Measurements from ENCODE around the gene CYP8B1. TPM values are rescaled to one million over a fixed set of nuclear protein-coding genes. Genes with fewer than 3 reads are reported as not detected.

CYP8B1 gene
- polyA plus RNA-seq, 2 donors, result not detected

- Histone ChIP-seq H3K4me3 (ENCODE audit: low read depth in 1 of 2, low read length in 2 of 2) (no peak overlapping the region), H3K27ac (ENCODE audit: low read depth in 2 of 2, low read length in 1 of 2) (no peak overlapping the region), H3K27me3 (ENCODE audit: control insufficient read depth in 1 of 2, insufficient read depth in 2 of 2, low read length in 2 of 2) (no peaks in the 10 kb centered on the region), H3K9me3 (ENCODE audit: control insufficient read depth in 2 of 2, insufficient read depth in 1 of 2, low read depth in 1 of 2, low read length in 1 of 2) (no peaks in the 10 kb centered on the region), H3K4me1 (ENCODE audit: control insufficient read depth in 2 of 2, insufficient read depth in 2 of 2, low read length in 1 of 2) (peaks cover 0 to 10% of the 10 kb centered on the region in 2 donors), H3K36me3 (ENCODE audit: control insufficient read depth in 2 of 2, insufficient read depth in 2 of 2, low read length in 1 of 2) (no peaks in the 10 kb centered on the region)
- WGBS, 2 donors, result 92 to 100% methylated on average over 1 of the region's 1 CpG
These were observed 28.4 kb upstream of the CYP8B1 start for GRCh38 chr3:42904076-42904475.

- no peaks in the 10 kb centered on the region for H3K36me3 ChIP-seq (ENCODE audit: control insufficient read depth in 2 of 2, insufficient read depth in 2 of 2, low read length in 1 of 2)
- H3K27ac ChIP-seq (ENCODE audit: low read depth in 2 of 2, low read length in 1 of 2), result peak overlapping the region in 1 of 2 donors; percentile 40
- no peaks in the 10 kb centered on the region for H3K27me3 ChIP-seq (ENCODE audit: control insufficient read depth in 1 of 2, insufficient read depth in 2 of 2, low read length in 2 of 2)
- no peaks in the 10 kb centered on the region for H3K9me3 ChIP-seq (ENCODE audit: control insufficient read depth in 2 of 2, insufficient read depth in 1 of 2, low read depth in 1 of 2, low read length in 1 of 2)
- H3K4me1 ChIP-seq (ENCODE audit: control insufficient read depth in 2 of 2, insufficient read depth in 2 of 2, low read length in 1 of 2), result peaks cover 0 to 9% of the 10 kb centered on the region in 2 donors
- H3K4me3 ChIP-seq (ENCODE audit: low read depth in 1 of 2, low read length in 2 of 2), result no peak overlapping the region
- 89 to 95% methylated on average over 2 of the region's 2 CpGs for WGBS, 2 donors
These were observed 26.6 kb upstream of the CYP8B1 start for GRCh38 chr3:42902257-42902656.

GRCh38 chr3:42901073-42901415, 25.4 kb upstream of the CYP8B1 start:
- H3K4me3 ChIP-seq (ENCODE audit: low read depth in 1 of 2, low read length in 2 of 2), result no peak overlapping the region
- WGBS, 2 donors, result 57 to 68% methylated on average over 3 of the region's 3 CpGs
- no peaks in the 10 kb centered on the region for H3K9me3 ChIP-seq (ENCODE audit: control insufficient read depth in 2 of 2, insufficient read depth in 1 of 2, low read depth in 1 of 2, low read length in 1 of 2)
- no peaks in the 10 kb centered on the region for H3K27me3 ChIP-seq (ENCODE audit: control insufficient read depth in 1 of 2, insufficient read depth in 2 of 2, low read length in 2 of 2)
- peak overlapping the region; percentile 46 to 53 for H3K27ac ChIP-seq (ENCODE audit: low read depth in 2 of 2, low read length in 1 of 2)
- no peaks in the 10 kb centered on the region for H3K36me3 ChIP-seq (ENCODE audit: control insufficient read depth in 2 of 2, insufficient read depth in 2 of 2, low read length in 1 of 2)
- H3K4me1 ChIP-seq (ENCODE audit: control insufficient read depth in 2 of 2, insufficient read depth in 2 of 2, low read length in 1 of 2), result peaks cover 0 to 3% of the 10 kb centered on the region in 2 donors

GRCh38 chr3:42900226-42901072, 24.8 kb upstream of the CYP8B1 start:
- peak overlapping the region; percentile 74 to 86 for H3K27ac ChIP-seq (ENCODE audit: low read depth in 2 of 2, low read length in 1 of 2)

GRCh38 chr3:42898896-42899675, 23.4 kb upstream of the CYP8B1 start:
- no peaks in the 10 kb centered on the region for H3K36me3 ChIP-seq (ENCODE audit: control insufficient read depth in 2 of 2, insufficient read depth in 2 of 2, low read length in 1 of 2)
- H3K27ac ChIP-seq (ENCODE audit: low read depth in 2 of 2, low read length in 1 of 2), result peak overlapping the region; percentile 0 to 42
- H3K9me3 ChIP-seq (ENCODE audit: control insufficient read depth in 2 of 2, insufficient read depth in 1 of 2, low read depth in 1 of 2, low read length in 1 of 2), result no peaks in the 10 kb centered on the region
- H3K4me1 ChIP-seq (ENCODE audit: control insufficient read depth in 2 of 2, insufficient read depth in 2 of 2, low read length in 1 of 2), result peaks cover 0 to 3% of the 10 kb centered on the region in 2 donors
- H3K4me3 ChIP-seq (ENCODE audit: low read depth in 1 of 2, low read length in 2 of 2), result no peak overlapping the region
- no peaks in the 10 kb centered on the region for H3K27me3 ChIP-seq (ENCODE audit: control insufficient read depth in 1 of 2, insufficient read depth in 2 of 2, low read length in 2 of 2)

More at GRCh38 chr3:42900226-42901072, 24.8 kb upstream of the CYP8B1 start:
- Histone ChIP-seq H3K4me3 (ENCODE audit: low read depth in 1 of 2, low read length in 2 of 2) (peak overlapping the region in 1 of 2 donors; percentile 11), H3K9me3 (ENCODE audit: control insufficient read depth in 2 of 2, insufficient read depth in 1 of 2, low read depth in 1 of 2, low read length in 1 of 2) (no peaks in the 10 kb centered on the region), H3K36me3 (ENCODE audit: control insufficient read depth in 2 of 2, insufficient read depth in 2 of 2, low read length in 1 of 2) (no peaks in the 10 kb centered on the region), H3K4me1 (ENCODE audit: control insufficient read depth in 2 of 2, insufficient read depth in 2 of 2, low read length in 1 of 2) (peaks cover 0 to 3% of the 10 kb centered on the region in 2 donors), H3K27me3 (ENCODE audit: control insufficient read depth in 1 of 2, insufficient read depth in 2 of 2, low read length in 2 of 2) (no peaks in the 10 kb centered on the region)
- 71 to 73% methylated on average over 8 of the region's 8 CpGs for WGBS, 2 donors

- Histone ChIP-seq H3K36me3 (ENCODE audit: control insufficient read depth in 2 of 2, insufficient read depth in 2 of 2, low read length in 1 of 2) (no peaks in the 10 kb centered on the region), H3K9me3 (ENCODE audit: control insufficient read depth in 2 of 2, insufficient read depth in 1 of 2, low read depth in 1 of 2, low read length in 1 of 2) (no peaks in the 10 kb centered on the region), H3K27me3 (ENCODE audit: control insufficient read depth in 1 of 2, insufficient read depth in 2 of 2, low read length in 2 of 2) (no peaks in the 10 kb centered on the region), H3K27ac (ENCODE audit: low read depth in 2 of 2, low read length in 1 of 2) (no peak overlapping the region), H3K4me3 (ENCODE audit: low read depth in 1 of 2, low read length in 2 of 2) (no peak overlapping the region), H3K4me1 (ENCODE audit: control insufficient read depth in 2 of 2, insufficient read depth in 2 of 2, low read length in 1 of 2) (peaks cover 0 to 3% of the 10 kb centered on the region in 2 donors)
These were observed 19.8 kb upstream of the CYP8B1 start for GRCh38 chr3:42895580-42895868.

GRCh38 chr3:42894698-42895579, 19.3 kb upstream of the CYP8B1 start:
- 55 to 66% methylated on average over 3 of the region's 3 CpGs for whole genome bisulfite sequencing, 2 donors
- Histone ChIP-seq H3K4me1 (ENCODE audit: control insufficient read depth in 2 of 2, insufficient read depth in 2 of 2, low read length in 1 of 2) (peaks cover 0 to 2% of the 10 kb centered on the region in 2 donors), H3K36me3 (ENCODE audit: control insufficient read depth in 2 of 2, insufficient read depth in 2 of 2, low read length in 1 of 2) (no peaks in the 10 kb centered on the region), H3K9me3 (ENCODE audit: control insufficient read depth in 2 of 2, insufficient read depth in 1 of 2, low read depth in 1 of 2, low read length in 1 of 2) (no peaks in the 10 kb centered on the region), H3K27ac (ENCODE audit: low read depth in 2 of 2, low read length in 1 of 2) (no peak overlapping the region), H3K4me3 (ENCODE audit: low read depth in 1 of 2, low read length in 2 of 2) (no peak overlapping the region), H3K27me3 (ENCODE audit: control insufficient read depth in 1 of 2, insufficient read depth in 2 of 2, low read length in 2 of 2) (no peaks in the 10 kb centered on the region)

GRCh38 chr3:42892807-42893206, 17.1 kb upstream of the CYP8B1 start:
- no peaks in the 10 kb centered on the region for H3K27me3 ChIP-seq (ENCODE audit: control insufficient read depth in 1 of 2, insufficient read depth in 2 of 2, low read length in 2 of 2)
- no peak overlapping the region for H3K27ac ChIP-seq (ENCODE audit: low read depth in 2 of 2, low read length in 1 of 2)
- no peaks in the 10 kb centered on the region for H3K9me3 ChIP-seq (ENCODE audit: control insufficient read depth in 2 of 2, insufficient read depth in 1 of 2, low read depth in 1 of 2, low read length in 1 of 2)
- no peaks in the 10 kb centered on the region for H3K4me1 ChIP-seq (ENCODE audit: control insufficient read depth in 2 of 2, insufficient read depth in 2 of 2, low read length in 1 of 2)
- no peak overlapping the region for H3K4me3 ChIP-seq (ENCODE audit: low read depth in 1 of 2, low read length in 2 of 2)
- H3K36me3 ChIP-seq (ENCODE audit: control insufficient read depth in 2 of 2, insufficient read depth in 2 of 2, low read length in 1 of 2), result no peaks in the 10 kb centered on the region
- WGBS, 2 donors, result 90 to 91% methylated on average over 1 of the region's 1 CpG

GRCh38 chr3:42892169-42892568, 16.5 kb upstream of the CYP8B1 start:
- 80 to 86% methylated on average over 1 of the region's 1 CpG for WGBS, 2 donors
- H3K4me1 ChIP-seq (ENCODE audit: control insufficient read depth in 2 of 2, insufficient read depth in 2 of 2, low read length in 1 of 2), result no peaks in the 10 kb centered on the region
- H3K36me3 ChIP-seq (ENCODE audit: control insufficient read depth in 2 of 2, insufficient read depth in 2 of 2, low read length in 1 of 2), result no peaks in the 10 kb centered on the region
- H3K27me3 ChIP-seq (ENCODE audit: control insufficient read depth in 1 of 2, insufficient read depth in 2 of 2, low read length in 2 of 2), result no peaks in the 10 kb centered on the region
- no peak overlapping the region for H3K4me3 ChIP-seq (ENCODE audit: low read depth in 1 of 2, low read length in 2 of 2)
- no peak overlapping the region for H3K27ac ChIP-seq (ENCODE audit: low read depth in 2 of 2, low read length in 1 of 2)
- no peaks in the 10 kb centered on the region for H3K9me3 ChIP-seq (ENCODE audit: control insufficient read depth in 2 of 2, insufficient read depth in 1 of 2, low read depth in 1 of 2, low read length in 1 of 2)

Data from esophagus (tissue), 2 donors.